HG02840 (cell line): ENCODE measurements around the gene MPHOSPH6.
"Not testable (repeated sequence)": the region's sequence is repeated elsewhere in the genome, so short reads cannot be mapped to it uniquely, and the experiment has no call there.

Source experiments
- ATAC-seq: cut with Tn5 transposase; IDR thresholded peaks from one replicate; pipeline ENCODE4 v1.9.1; 2021; ENCODE audit warnings: mild to moderate bottlenecking, moderate library complexity, moderate number of reproducible peaks; ENCODE audit not compliant: unreplicated experiment, low FRiP score

Gene MPHOSPH6

DNA sequence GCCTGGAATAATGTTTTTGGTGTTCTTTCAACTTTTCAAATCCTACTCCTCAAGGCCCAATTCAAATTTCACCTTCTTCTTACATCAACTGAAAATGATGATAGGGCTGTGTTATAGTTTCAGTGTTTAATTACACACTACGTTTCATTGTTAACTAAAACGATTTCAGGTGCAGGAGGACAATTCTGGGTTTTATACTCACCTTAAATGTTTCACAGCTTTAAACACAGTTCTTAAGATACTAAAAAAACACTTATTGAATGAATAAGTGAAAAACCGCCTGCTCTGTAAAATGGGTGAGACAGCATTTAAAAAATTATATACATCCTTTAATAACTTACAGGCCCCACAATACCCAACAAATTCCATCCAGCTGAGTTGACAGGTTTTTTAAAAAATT lies 6.2 kb upstream of the MPHOSPH6 start:
- no peak for ATAC-seq

DNA sequence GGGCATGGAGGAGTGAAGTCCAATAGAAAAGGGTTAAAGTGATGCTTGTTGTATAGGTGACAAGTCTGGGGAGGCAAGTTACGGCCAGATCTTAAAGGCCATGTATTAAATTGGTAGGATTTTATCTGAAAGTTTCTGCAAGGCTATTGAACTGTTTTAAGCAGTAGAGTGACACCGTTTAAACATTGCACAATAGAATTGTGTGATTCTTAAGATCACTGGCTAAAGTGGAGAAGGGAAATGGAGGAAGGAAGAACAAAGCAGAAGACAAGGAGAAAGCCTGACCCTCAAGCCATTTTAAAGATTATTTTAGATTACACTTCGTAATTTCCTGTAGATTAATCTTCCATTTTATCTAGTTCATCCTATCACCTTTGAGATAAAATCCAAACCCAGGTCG lies 5.6 kb upstream of the MPHOSPH6 start:
- no peak for ATAC-seq

DNA sequence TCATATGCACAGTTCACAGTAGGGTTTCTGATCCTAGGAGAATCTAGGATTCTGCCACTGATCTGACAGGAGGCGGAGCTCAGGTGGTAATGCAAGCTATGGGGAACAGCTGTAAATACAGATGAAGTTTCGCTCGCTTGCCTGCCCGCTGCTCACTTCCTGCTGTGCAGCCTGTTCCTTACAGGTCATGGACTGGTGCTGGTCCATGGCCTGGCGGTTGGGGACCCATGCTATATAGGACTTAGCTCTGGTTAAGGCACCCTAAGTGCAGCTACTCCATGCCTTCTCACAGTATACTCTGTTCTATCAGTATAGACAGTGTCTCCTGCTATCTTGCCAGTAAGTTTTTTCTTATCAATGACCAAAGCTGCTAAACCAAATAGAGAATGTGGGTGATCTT lies 2.4 kb downstream of the MPHOSPH6 start:
- ATAC-seq = no peak

DNA sequence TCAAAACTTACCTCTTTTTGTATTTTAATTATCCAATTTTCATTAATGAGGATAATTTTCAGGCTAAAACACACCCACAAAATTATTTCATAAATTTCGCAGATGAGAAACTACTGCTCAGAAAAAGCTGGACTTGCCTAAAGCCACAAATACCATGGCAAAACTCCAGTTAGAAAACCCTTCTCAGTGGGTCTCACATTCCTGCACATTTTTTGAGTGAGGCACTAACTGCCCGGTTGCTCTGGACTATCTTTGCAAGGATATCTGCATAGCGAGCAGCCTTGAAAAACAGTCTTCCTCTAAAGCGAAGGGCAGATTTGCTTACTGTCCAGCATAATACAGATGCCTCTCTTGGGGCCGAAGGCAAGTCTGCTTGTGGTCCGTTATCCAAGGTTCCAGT lies 9.8 kb downstream of the MPHOSPH6 start:
- ATAC-seq = no peak

DNA sequence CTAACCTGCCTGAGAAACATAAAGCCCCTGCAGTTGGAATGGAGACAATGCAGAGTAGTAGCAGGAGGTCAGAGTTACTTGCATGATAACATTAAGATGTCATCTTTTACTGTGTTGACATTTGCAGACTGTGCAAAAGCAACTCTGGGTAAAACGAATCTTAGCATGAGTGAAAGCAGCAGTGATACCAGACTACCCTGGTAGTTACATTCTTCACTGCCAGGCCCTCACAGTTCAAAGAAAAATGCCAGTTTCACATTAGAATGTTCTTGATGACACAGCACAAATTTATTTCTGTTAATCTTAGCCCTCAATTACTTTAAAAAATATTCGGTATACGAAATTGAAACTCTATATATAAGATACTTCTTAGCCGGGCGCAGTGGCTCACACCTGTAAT lies 12.2 kb downstream of the MPHOSPH6 start:
- ATAC-seq = no peak

DNA sequence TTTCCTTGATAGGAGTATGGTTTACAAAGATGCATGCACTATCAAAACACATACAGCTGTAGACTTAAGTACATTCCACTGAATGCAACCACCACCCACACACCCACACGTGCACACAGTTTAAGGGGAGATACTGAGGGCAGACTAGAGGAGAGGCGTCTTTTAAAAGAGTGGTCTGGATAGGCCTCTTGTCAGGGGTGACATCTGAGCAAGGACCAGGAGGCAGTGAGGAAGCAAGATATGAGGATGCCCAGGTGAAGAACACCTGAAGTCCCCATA lies 12.6 kb downstream of the MPHOSPH6 start:
- no peak for ATAC-seq

DNA sequence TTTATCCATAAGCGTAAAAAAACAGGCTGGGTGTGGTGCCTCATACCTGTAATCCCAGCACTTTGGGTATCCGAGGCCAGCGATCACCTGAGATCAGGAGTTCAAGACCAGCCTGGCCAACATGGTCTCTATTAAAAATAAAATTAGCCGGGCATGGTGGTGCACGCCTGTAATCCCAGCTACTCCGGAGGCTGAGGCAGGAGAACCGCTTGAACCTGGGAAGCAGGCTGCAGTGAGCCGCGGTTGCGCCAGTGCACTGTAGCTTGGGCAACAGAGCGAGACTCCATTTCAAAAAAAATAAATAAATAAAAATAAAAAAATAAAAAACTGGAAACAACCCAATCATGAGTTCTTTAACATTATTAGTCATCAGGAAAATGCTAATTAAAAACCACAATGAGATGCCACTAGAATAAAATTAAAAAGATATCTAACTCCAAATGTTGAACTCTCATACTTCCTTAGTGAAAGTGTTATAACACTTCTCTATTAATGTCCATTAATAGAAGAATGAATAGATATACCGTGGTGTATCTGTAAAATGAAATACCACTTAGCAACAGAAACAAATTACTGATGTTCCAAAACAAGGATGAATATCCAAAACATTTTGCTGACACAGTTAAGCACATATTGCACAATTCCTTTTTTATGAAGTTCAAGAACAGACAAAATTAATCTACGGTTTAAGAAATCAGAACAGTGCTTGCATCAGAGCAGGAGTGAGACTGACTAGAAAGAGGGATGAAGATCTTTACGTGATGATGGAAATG lies 13.1 kb downstream of the MPHOSPH6 start:
- no peak for ATAC-seq

DNA sequence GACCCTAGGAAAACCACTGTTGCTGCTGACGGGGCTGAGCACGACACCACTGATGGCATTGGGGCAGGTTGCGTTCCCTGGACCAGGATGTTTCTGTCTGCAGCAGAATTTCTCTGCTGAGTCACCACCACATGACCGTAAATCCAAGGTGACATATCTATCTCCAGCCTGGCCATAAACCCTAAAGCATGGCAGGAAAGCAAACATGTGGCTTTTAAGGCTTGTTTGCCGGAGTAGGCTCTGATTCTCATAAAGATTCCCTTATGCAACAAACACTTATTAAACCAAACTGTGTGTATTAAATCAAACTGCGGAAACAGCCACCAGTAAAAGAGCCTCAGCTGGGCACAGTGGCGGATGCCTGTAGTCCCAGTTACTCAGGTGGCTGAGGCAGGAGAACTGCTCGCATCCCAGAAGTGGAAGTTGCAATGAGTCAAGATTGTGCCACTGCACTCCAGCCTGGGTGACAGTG lies 17.3 kb downstream of the MPHOSPH6 start:
- ATAC-seq = no peak

DNA sequence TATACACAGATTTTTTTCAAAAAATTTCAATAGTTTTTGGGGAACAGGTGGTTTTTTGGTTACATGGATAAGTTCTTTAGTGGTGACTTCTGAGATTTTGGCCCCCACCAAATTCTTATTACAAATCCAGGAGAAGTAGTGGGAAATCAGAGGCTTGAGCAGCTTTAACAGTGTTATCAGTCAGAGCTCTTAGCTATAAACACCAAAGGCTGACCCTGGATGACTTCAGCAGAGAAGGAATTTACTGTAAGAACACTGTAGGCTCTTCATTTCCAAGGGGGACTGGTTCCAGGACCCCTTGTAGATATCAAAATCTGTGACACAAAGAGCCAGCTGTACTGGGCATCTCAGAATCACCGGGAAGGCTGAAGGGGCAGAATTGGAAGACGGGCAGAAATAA lies 17.8 kb downstream of the MPHOSPH6 start:
- no peak for ATAC-seq

DNA sequence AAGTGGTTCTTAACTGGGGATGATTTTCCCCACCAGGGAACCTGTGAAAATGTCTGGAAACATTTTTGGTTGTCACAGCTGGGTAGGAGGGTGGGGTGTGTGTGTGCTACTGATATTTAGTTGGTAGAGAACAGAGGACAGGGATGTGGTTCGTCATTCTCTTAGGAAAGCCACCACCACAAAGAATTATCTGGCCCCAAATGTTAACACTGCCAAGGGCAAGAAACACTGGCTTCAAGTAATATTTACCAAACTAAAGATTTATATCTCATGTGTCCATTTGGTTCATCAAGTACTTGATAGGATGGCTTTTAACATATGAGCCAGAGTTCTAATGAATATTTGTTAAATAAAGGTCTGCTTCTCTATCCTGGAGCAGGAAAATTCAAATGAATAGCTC lies 19.5 kb downstream of the MPHOSPH6 start:
- no peak for ATAC-seq

DNA sequence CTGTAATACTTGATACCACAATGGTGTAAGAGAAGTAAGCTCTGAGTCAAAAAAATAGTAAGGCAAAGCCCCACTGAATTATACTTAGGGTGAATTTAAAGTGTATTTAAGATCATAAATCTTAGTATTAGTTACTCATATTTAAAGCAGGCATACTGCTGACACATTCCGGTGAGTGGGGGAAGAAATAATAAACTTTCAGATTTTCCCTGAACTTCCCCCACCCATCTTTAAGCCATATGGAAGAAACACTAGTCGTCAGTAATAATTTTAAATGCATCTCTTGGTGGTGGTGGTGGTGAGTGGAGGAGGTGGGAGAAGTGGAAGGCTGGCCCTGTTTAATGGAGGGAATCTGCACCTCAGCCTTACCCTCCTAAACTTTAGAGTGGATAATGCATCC lies 20.5 kb downstream of the MPHOSPH6 start:
- no peak for ATAC-seq

DNA sequence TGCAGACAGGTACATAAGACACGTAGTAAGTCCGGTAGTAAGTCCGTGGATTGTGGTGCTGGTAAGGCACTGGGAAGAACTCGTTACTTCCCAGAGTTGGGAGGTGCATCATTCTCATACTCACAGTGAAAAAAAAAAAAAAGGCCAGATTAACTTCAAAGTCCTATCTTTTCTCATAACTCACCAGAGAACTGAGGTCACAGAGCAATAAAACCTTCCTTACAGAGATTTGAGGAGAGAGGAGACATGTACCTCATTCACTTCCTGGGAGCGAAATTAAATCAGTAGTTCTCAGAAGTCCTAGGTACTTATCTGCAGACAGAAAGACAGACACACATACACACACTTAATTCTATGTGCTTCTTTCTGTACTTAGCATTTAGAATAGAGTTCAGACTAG lies 22.5 kb downstream of the MPHOSPH6 start:
- no peak for ATAC-seq

DNA sequence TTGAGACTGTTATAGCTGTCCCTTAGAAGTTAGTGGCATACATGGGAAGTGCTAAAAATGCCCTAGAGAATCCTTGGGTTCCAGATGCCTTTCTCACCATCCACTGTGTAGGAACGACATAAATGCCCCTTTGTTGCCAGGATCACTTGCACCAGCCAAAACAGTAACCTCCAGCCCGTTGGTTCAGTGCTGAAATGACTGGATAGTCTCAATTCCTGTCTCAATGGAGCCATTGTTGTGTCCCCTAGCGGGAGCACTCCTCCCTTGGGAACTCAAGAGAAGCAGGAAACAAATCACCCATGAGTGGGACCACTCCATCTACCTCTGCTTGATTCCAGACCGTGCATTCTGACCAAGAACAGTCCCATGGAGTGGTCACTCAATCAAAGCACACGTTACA lies 23.1 kb downstream of the MPHOSPH6 start:
- ATAC-seq = no peak

DNA sequence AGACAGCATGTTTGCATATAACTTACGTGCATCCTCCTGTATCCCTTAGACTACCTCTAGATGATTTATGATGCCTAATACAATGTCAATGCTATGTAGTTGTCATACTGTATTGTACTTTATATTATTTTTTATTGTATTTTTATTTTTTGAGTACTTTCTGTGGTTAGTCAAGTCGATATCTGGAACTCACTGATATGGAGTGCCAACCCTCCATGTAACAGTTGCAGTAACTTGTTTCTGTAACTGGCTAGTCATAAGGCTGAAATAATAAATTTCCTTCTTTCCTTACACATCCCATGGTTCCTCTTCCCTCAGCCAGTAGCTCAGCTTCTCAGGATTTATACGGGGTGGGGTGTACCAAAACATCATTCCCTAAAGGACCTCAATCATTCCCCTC lies 23.5 kb downstream of the MPHOSPH6 start:
- ATAC-seq = no peak

DNA sequence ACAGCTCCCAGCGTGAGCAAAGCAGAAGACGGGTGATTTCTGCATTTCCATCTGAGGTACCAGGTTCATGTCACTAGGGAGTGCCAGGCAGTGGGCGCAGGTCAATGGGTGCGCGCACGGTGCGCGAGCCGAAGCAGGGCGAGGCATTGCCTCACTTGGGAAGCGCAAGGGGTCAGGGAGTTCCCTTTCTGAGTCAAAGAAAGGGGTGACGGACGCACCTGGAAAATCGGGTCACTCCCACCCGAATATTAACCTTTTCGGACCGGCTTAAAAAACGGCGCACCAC lies 30.8 kb downstream of the MPHOSPH6 start:
- not testable (repeated sequence) for ATAC-seq

DNA sequence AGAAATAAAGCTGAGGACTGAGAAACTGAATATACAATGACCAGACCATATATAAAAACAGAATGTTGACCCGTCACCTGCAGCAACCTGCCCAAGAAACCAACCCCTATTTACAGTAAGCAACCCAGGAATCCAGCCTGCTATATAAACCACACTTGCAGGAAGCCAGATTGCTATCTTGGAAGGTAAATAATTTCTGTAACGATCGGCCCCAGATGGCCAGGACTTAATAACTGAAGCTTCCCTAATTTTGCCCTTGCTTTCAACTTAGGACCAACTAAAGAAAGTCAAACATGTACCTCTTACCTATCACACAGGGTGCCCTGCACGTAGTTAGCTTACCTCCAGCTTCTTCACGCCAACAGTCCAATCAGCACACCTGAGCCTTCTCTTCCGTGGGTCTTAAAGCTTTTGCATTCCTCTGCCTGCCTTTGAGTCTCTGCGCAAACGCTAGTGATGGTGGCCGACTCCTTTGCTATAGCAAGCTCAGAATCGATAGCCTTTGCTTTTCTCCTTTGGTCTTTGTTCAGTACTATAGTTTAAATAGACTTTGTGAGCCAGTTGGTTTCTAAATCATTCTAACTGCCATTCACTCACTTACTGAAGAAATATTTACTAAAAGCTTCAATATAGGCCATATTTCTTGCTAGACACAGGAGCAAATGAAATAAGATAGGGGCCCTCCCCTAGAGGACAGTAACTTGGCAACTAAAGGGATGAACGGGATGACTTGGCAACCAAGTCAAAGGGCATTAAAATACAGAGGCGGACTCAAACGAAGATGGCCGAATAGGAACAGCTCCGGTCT lies 31.3 kb downstream of the MPHOSPH6 start:
- no peak for ATAC-seq

DNA sequence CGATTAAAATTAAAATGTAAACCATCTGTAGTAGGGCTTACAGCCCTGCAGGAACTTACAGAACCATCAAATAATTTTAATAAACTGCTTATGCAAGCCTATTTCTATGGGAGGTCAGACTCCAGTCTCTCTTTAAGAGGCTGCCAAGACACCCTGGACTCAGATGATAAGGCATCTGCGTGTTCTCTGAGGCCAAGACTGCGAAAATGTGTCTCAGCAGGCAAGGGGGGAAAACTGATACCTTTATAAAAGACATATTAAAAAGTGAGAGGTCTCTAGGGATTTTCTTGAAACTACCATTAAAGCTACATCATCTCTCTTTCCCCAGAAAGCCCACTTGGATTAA lies 32.2 kb downstream of the MPHOSPH6 start:
- ATAC-seq = no peak

DNA sequence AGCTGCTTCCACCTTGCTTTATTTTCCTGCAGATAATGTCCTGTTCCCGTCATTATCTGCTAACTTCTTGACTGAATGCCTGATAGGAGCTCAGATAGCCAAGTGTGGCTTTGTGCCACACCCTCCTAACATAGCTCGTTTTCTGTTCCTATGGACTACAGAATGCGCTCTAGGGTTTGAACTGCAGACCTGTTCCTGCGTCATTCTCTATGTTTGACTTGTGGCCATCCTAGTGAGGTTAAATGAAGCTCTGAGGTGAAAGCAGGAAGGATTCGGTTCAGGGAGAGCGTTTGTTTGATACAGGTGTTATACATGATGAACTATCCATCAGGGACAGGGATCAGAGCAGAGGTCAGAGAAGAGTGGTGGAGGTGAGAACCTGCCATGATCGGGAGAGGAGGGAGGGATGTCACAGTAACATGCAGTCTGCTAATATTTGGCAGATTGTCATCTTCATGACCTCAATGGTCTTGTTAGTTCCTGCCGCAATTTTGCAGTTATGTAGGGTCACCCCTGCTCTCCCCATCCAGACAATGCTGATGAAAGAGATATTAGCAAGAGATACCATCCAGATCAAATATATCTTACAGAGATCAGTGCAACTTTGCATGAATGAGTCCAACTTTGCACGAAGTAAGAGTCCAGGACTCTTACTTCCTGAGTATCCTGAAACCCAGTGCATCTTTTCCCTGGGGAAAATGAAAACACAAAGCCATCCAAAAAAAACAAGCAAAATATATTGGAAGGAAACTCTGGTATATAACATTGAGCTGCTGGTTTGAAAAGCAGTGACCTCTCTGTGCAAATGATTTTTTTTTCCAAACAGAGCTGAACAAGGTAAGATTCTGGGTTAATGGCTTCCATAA lies 32.8 kb downstream of the MPHOSPH6 start:
- ATAC-seq = no peak

DNA sequence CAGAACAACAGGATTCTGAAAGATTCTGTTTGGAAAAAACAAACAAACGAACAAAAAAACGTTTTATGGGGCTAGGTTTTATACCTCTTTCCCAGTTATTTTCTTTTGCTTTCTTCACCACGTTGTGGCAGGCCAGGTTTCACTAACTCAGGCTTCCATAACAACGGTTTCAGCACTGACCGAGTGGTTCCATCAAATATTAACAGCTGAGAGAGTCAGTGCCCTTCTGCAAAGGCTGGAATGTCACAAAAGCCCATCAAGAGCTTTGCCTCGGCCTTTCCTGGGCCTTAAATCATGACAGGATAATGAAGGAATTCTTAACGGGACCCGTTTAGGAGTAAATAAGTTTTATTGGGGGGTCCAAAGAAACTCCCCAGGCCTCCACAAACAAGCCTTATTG lies 34.2 kb downstream of the MPHOSPH6 start:
- ATAC-seq = no peak

DNA sequence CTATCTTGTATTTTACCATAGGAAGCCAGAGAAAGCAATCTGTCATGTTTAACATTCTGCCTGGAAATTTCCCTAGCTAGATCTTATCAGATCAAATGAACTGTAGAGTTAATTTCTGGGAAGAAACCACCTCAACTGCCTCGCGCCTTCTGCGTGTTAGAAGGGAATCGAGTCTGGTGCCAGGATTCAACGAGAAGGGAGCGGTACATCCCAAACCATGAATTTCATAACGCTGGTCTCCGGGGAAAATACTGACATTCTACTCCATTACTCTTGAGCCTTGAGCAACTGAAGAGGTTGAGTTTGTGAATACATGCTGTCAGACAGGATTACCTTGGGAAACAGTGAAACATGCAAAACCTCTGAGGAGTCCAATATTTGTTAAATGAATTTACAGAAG lies 35.2 kb downstream of the MPHOSPH6 start:
- no peak for ATAC-seq

DNA sequence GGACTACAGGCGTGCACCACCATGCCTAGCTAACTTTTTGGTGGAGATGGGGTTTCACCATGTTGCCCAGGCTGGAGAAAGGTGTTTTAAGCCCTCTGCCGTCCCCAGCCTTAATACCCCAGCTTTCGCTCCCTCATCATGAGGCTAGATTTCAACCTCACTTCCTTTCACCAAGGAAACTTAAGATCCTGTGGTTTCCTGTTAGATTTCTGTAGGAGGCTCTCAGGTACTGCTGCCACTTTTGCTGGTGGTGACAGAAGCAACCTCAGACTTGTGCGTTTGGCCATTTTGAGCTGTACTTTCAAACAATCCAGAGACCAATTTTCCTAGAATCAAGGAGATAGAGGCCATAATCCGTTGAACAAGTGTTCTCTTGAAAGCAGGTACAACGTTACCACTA lies 36.2 kb downstream of the MPHOSPH6 start:
- ATAC-seq = no peak

DNA sequence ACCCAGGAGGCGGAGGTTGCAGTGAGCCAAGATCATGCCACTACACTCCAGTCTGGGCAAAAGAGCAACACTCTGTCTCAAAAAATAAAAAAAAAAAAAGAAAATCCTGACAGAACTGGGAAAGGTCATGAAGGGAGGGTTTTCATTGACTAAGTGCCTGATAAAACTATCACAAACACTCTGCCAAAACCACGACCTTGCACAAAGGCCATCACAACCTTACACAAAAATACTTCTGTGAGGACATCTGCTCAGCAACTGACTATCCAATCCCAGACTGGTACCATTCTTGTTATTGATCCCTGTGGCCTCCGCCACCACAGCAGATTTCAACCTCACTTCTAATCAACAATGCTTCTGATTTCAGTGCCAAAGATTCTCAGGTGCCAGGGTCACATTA lies 40.1 kb downstream of the MPHOSPH6 start:
- ATAC-seq = no peak
